Loucy (cell line): ENCODE results near the gene PNPLA7.
A peak's percentile ranks its signal among the peaks of the same experiment; 100 is the strongest.

ENCODE experiments used
- H2AFZ ChIP-seq: fragments of 200-600 bp; sonication (generic); 2 replicates; pipeline ENCODE4 v1.6.0; 2016; ENCODE audit warnings: antibody characterized with exemption, mild to moderate bottlenecking, low read length, moderate library complexity
- H3F3A ChIP-seq: fragments of 200-600 bp; 2 replicates; pipeline ENCODE4 v1.6.0; 2016; ENCODE audit warnings: antibody characterized with exemption, low read depth, mild to moderate bottlenecking
- H3K27me3 ChIP-seq: fragments of 200-600 bp; sonication (generic); 2 replicates; pipeline ENCODE4 v1.6.1; 2014; ENCODE audit warnings: low read length, mild to moderate bottlenecking; ENCODE audit not compliant: insufficient read depth, poor library complexity, severe bottlenecking
- H3K36me3 ChIP-seq: fragments of 200-600 bp; sonication (generic); 2 replicates; pipeline ENCODE4 v1.6.1; 2016; ENCODE audit warnings: low read length; ENCODE audit not compliant: insufficient read depth
- H3K4me1 ChIP-seq: fragments of 200-600 bp; sonication (generic); 2 replicates; pipeline ENCODE4 v1.5.1; 2014; ENCODE audit warnings: low read length, mild to moderate bottlenecking; ENCODE audit not compliant: insufficient read depth, poor library complexity, severe bottlenecking
- H3K4me2 ChIP-seq: fragments of 200-600 bp; sonication (generic); 2 replicates; pipeline ENCODE4 v1.6.0; 2014; ENCODE audit warnings: antibody characterized with exemption, low read length, low read depth, mild to moderate bottlenecking; ENCODE audit not compliant: poor library complexity, severe bottlenecking
- H3K4me3 ChIP-seq: fragments of 200-600 bp; sonication (generic); 2 replicates; pipeline ENCODE4 v1.5.1; 2014; ENCODE audit warnings: low read length, mild to moderate bottlenecking, mixed read lengths; ENCODE audit not compliant: poor library complexity, severe bottlenecking
- H3K79me2 ChIP-seq: fragments of 200-600 bp; sonication (generic); 2 replicates; pipeline ENCODE4 v1.6.1; 2014; ENCODE audit warnings: low read length; ENCODE audit not compliant: insufficient read depth
- H3K9ac ChIP-seq: fragments of 200-600 bp; sonication (generic); 2 replicates; pipeline ENCODE4 v1.6.0; 2014; ENCODE audit warnings: mild to moderate bottlenecking, low read depth, low read length, moderate library complexity; ENCODE audit not compliant: poor library complexity, severe bottlenecking
- H3K9me2 ChIP-seq: fragments of 200-600 bp; sonication (generic); replicated peaks from 2 replicates; pipeline ENCODE4 v1.6.1; 2016; ENCODE audit warnings: low read depth, low read length, mixed read lengths
- H3K9me3 ChIP-seq: fragments of 200-600 bp; sonication (generic); 2 replicates; pipeline ENCODE4 v1.6.1; 2014; ENCODE audit warnings: mild to moderate bottlenecking, antibody characterized with exemption, low read length, low read depth; ENCODE audit not compliant: insufficient read depth
- H4K20me1 ChIP-seq: fragments of 200-600 bp; sonication (generic); 2 replicates; pipeline ENCODE4 v1.6.0; 2014; ENCODE audit warnings: antibody characterized with exemption, low read length, mild to moderate bottlenecking; ENCODE audit not compliant: insufficient read depth, poor library complexity, severe bottlenecking
- EZH2phosphoT487 ChIP-seq: fragments of 200-600 bp; IDR thresholded peaks from 2 replicates; pipeline ENCODE4 v1.6.1; 2018; ENCODE audit warnings: antibody characterized with exemption, mild to moderate bottlenecking, moderate library complexity, borderline replicate concordance
- TF ChIP-seq, protein P1 (sequence below): fragments of 200-600 bp; sonication (generic); conservative IDR thresholded peaks from 2 replicates; pipeline ENCODE4 v1.5.1; 2014; ENCODE audit warnings: mild to moderate bottlenecking, antibody characterized with exemption, low read length

The PNPLA7 gene

DNA sequence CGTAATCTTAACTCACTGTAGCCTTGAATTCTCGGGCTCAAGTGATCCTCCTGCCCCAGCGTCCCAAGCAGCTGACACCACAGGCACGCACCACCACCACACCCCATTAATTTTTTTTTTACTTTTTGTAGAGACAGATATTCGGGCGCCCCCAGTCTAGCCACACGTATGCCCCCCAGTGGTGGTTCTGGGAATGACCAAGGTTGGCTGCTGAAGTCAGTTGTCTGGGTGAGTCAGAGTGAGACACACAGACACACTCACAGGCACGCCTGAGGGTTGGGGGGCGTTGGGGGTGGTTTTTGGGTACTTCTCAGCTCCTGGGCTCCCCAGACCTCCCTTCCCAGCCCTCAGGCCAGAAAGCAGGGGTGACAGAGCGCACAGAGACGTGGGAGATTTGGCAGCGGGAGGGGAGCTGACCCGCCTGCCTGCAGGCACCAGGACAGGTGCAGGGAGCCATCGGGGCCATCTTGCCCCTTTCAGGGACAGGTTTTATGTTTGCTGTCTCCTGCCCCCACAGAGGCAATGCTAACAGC, 104.9 kb downstream of the PNPLA7 start:
- peak overlapping the region; percentile 23; the same call in 1 of the 2 replicates for H2AFZ ChIP-seq

GRCh38 chr9:137444106-137444790, 106.0 kb downstream of the PNPLA7 start:
- Histone ChIP-seq H3K4me1 (peaks cover 6% of the 10 kb centered on the region), H3K9me2 (no peaks in the 10 kb centered on the region), H3K9ac (no peak overlapping the region), H4K20me1 (no peaks in the 10 kb centered on the region), H3K36me3 (no peaks in the 10 kb centered on the region), H3K4me2 (no peak overlapping the region), H3K27me3 (no peaks in the 10 kb centered on the region), H3K79me2 (no peaks in the 10 kb centered on the region), H2AFZ (no peak overlapping the region), H3F3A (no peaks in the 10 kb centered on the region), H3K4me3 (no peak overlapping the region), H3K9me3 (no peaks in the 10 kb centered on the region)
- TF ChIP-seq, protein P1, sequence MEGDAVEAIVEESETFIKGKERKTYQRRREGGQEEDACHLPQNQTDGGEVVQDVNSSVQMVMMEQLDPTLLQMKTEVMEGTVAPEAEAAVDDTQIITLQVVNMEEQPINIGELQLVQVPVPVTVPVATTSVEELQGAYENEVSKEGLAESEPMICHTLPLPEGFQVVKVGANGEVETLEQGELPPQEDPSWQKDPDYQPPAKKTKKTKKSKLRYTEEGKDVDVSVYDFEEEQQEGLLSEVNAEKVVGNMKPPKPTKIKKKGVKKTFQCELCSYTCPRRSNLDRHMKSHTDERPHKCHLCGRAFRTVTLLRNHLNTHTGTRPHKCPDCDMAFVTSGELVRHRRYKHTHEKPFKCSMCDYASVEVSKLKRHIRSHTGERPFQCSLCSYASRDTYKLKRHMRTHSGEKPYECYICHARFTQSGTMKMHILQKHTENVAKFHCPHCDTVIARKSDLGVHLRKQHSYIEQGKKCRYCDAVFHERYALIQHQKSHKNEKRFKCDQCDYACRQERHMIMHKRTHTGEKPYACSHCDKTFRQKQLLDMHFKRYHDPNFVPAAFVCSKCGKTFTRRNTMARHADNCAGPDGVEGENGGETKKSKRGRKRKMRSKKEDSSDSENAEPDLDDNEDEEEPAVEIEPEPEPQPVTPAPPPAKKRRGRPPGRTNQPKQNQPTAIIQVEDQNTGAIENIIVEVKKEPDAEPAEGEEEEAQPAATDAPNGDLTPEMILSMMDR: no peak
- TF ChIP-seq EZH2phosphoT487: no peak

More for the DNA sequence above, 104.9 kb downstream of the PNPLA7 start:
- Histone ChIP-seq H3K36me3 (no peaks in the 10 kb centered on the region), H3K27me3 (no peaks in the 10 kb centered on the region), H3K79me2 (no peaks in the 10 kb centered on the region), H3K4me2 (no peak overlapping the region), H3K9ac (no peak overlapping the region), H3F3A (no peaks in the 10 kb centered on the region), H4K20me1 (no peaks in the 10 kb centered on the region), H3K4me1 (peaks cover 12% of the 10 kb centered on the region), H3K9me3 (no peaks in the 10 kb centered on the region), H3K4me3 (no peak overlapping the region), H3K9me2 (no peaks in the 10 kb centered on the region)
- no peak for TF ChIP-seq EZH2phosphoT487
- TF ChIP-seq, protein P1: peak; percentile 86

DNA sequence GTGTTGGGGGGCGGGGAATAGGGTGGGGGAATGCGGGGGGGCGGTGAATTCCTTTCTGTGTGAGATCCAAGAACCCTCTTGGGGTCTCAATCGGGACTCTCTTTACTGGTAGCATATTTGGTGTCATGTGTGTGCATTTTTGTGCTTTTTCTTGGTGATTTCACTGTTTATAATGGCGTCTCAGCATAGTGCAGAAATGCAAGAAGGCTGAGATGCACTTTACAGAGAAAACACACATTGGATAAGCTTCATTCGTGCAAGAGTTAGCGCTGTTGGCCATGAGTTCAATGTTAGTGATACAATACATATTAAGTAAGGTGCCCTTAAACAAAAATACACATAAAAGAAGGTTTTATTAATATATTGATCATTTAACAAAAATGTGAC, 108.3 kb downstream of the PNPLA7 start:
- no peaks in the 10 kb centered on the region for H3K36me3 ChIP-seq
- peaks cover 6% of the 10 kb centered on the region for H3K4me1 ChIP-seq
- H3K79me2 ChIP-seq: no peaks in the 10 kb centered on the region
- no peaks in the 10 kb centered on the region; the same call in 1 of the 2 replicates for H3K9me3 ChIP-seq
- H4K20me1 ChIP-seq: no peaks in the 10 kb centered on the region
- H2AFZ ChIP-seq: no peak overlapping the region
- no peak overlapping the region for H3K9ac ChIP-seq
- no peak overlapping the region for H3K4me2 ChIP-seq
- H3K27me3 ChIP-seq: no peaks in the 10 kb centered on the region
- TF ChIP-seq EZH2phosphoT487: no peak
- TF ChIP-seq, protein P1: no peak
- no peaks in the 10 kb centered on the region for H3K9me2 ChIP-seq
- H3F3A ChIP-seq: no peaks in the 10 kb centered on the region
- no peak overlapping the region for H3K4me3 ChIP-seq
